ENCODE data around the gene HIGD2A. TPM values are rescaled to one million over a fixed set of nuclear protein-coding genes. Genes with fewer than 3 reads are reported as not detected.

The HIGD2A gene
- total and polyA plus RNA-seq, 9 of the 15 experiments (the other 6 are each of a cell fraction or from before 2014, with no cell fraction given): 94.7 to 264 (median 163) TPM

DNA sequence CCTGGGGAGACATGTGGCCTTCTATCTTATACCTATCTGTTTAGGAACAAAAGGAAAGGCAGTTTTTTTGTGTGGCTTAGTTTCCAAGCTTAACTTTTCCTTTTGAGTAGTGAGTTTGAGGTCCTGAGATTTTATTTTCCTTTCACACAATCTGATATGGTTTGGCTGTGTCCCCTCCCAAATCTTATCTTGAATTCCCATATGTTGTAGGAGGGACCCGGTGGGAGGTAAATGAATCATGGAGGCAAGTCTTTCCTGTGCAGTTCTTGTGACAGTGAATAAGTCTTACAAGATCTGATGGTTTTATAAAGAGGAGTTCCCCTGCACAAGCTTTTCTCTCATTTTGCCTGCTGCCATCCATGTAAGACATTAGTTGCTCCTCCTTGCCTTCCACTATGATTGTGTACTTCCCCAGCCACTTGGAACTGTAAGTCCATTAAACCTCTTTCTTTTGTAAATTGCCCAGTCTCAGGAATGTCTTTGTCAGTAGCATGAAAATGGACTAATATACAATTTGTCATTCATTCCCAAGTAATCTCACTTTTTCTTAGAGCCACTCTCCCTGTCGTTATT lies 32.5 kb downstream of the HIGD2A start (continued):
- no peak for TF ChIP-seq KDM4B (IDR thresholded peaks at IDR 0.05; ENCODE audit: borderline replicate concordance in 2 of 2, low read depth in 1 of 2)
- TF ChIP-seq ZNF551 (CRISPR knock-in tag; IDR thresholded peaks at IDR 0.05): no peak
- no peak for TF ChIP-seq ZNF79 (CRISPR knock-in tag; IDR thresholded peaks at IDR 0.05; ENCODE audit: low read depth)
- no peak for TF ChIP-seq FOS (IDR thresholded peaks at IDR 0.05; ENCODE audit: extremely low read depth, insufficient read length)
- TF ChIP-seq ADNP (tag; IDR thresholded peaks at IDR 0.05): no peak
- no peak for TF ChIP-seq SNRNP70 (optimal IDR thresholded peaks at IDR 0.05; ENCODE audit: low read depth, low read length)
- TF ChIP-seq, protein P1, sequence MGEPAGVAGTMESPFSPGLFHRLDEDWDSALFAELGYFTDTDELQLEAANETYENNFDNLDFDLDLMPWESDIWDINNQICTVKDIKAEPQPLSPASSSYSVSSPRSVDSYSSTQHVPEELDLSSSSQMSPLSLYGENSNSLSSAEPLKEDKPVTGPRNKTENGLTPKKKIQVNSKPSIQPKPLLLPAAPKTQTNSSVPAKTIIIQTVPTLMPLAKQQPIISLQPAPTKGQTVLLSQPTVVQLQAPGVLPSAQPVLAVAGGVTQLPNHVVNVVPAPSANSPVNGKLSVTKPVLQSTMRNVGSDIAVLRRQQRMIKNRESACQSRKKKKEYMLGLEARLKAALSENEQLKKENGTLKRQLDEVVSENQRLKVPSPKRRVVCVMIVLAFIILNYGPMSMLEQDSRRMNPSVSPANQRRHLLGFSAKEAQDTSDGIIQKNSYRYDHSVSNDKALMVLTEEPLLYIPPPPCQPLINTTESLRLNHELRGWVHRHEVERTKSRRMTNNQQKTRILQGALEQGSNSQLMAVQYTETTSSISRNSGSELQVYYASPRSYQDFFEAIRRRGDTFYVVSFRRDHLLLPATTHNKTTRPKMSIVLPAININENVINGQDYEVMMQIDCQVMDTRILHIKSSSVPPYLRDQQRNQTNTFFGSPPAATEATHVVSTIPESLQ (CRISPR knock-in tag; IDR thresholded peaks at IDR 0.05): no peak
- TF ChIP-seq POU5F1 (IDR thresholded peaks at IDR 0.05; ENCODE audit: borderline replicate concordance, low read depth, low read length, partially characterized antibody): no peak
- no peak for TF ChIP-seq FOXM1 (IDR thresholded peaks at IDR 0.05; ENCODE audit: low read depth)
- no peak for TF ChIP-seq FOXM1 (CRISPR knock-in tag; IDR thresholded peaks at IDR 0.05; ENCODE audit: low read depth)
- peak; percentile 66 for TF ChIP-seq TEAD4 (IDR thresholded peaks at IDR 0.05; ENCODE audit: low read length)
- no peak for TF ChIP-seq TEAD4 (CRISPR knock-in tag; IDR thresholded peaks at IDR 0.05; ENCODE audit: borderline replicate concordance)
- peak; percentile 66; the same call in 1 of the 2 replicates for TF ChIP-seq ZNF766 (CRISPR knock-in tag; conservative IDR thresholded peaks at IDR 0.05)
- TF ChIP-seq, protein P2, sequence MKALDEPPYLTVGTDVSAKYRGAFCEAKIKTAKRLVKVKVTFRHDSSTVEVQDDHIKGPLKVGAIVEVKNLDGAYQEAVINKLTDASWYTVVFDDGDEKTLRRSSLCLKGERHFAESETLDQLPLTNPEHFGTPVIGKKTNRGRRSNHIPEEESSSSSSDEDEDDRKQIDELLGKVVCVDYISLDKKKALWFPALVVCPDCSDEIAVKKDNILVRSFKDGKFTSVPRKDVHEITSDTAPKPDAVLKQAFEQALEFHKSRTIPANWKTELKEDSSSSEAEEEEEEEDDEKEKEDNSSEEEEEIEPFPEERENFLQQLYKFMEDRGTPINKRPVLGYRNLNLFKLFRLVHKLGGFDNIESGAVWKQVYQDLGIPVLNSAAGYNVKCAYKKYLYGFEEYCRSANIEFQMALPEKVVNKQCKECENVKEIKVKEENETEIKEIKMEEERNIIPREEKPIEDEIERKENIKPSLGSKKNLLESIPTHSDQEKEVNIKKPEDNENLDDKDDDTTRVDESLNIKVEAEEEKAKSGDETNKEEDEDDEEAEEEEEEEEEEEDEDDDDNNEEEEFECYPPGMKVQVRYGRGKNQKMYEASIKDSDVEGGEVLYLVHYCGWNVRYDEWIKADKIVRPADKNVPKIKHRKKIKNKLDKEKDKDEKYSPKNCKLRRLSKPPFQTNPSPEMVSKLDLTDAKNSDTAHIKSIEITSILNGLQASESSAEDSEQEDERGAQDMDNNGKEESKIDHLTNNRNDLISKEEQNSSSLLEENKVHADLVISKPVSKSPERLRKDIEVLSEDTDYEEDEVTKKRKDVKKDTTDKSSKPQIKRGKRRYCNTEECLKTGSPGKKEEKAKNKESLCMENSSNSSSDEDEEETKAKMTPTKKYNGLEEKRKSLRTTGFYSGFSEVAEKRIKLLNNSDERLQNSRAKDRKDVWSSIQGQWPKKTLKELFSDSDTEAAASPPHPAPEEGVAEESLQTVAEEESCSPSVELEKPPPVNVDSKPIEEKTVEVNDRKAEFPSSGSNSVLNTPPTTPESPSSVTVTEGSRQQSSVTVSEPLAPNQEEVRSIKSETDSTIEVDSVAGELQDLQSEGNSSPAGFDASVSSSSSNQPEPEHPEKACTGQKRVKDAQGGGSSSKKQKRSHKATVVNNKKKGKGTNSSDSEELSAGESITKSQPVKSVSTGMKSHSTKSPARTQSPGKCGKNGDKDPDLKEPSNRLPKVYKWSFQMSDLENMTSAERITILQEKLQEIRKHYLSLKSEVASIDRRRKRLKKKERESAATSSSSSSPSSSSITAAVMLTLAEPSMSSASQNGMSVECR (CRISPR knock-in tag; IDR thresholded peaks at IDR 0.05): no peak
- TF ChIP-seq ZSCAN32 (CRISPR knock-in tag; IDR thresholded peaks at IDR 0.05): no peak
- peak; percentile 83 for TF ChIP-seq ARID1B (IDR thresholded peaks at IDR 0.05)
- TF ChIP-seq, protein P3, sequence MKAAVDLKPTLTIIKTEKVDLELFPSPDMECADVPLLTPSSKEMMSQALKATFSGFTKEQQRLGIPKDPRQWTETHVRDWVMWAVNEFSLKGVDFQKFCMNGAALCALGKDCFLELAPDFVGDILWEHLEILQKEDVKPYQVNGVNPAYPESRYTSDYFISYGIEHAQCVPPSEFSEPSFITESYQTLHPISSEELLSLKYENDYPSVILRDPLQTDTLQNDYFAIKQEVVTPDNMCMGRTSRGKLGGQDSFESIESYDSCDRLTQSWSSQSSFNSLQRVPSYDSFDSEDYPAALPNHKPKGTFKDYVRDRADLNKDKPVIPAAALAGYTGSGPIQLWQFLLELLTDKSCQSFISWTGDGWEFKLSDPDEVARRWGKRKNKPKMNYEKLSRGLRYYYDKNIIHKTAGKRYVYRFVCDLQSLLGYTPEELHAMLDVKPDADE (conservative IDR thresholded peaks at IDR 0.05; ENCODE audit: control insufficient read depth, low read depth, low read length): no peak
- TF ChIP-seq, protein P4, sequence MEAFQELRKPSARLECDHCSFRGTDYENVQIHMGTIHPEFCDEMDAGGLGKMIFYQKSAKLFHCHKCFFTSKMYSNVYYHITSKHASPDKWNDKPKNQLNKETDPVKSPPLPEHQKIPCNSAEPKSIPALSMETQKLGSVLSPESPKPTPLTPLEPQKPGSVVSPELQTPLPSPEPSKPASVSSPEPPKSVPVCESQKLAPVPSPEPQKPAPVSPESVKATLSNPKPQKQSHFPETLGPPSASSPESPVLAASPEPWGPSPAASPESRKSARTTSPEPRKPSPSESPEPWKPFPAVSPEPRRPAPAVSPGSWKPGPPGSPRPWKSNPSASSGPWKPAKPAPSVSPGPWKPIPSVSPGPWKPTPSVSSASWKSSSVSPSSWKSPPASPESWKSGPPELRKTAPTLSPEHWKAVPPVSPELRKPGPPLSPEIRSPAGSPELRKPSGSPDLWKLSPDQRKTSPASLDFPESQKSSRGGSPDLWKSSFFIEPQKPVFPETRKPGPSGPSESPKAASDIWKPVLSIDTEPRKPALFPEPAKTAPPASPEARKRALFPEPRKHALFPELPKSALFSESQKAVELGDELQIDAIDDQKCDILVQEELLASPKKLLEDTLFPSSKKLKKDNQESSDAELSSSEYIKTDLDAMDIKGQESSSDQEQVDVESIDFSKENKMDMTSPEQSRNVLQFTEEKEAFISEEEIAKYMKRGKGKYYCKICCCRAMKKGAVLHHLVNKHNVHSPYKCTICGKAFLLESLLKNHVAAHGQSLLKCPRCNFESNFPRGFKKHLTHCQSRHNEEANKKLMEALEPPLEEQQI (IDR thresholded peaks at IDR 0.05): no peak
